ENCODE results near the gene STAT1. TPM values are rescaled to one million over a fixed set of nuclear protein-coding genes. Genes with fewer than 3 reads are reported as not detected.

Gene STAT1
- total and polyA plus RNA-seq, 2 experiments from 2014 or later = 32.0 to 35.4 TPM

- TF ChIP-seq CTCF (IDR thresholded peaks at IDR 0.05; ENCODE audit: low read depth, low read length) = no peak
- Histone ChIP-seq H3K4me3 (no peak overlapping the region), H3K36me3 (peaks cover 43% of the 10 kb centered on the region), H3K27ac (no peak overlapping the region), H3K27me3 (no peaks in the 10 kb centered on the region), H3K4me1 (ENCODE audit: low read depth) (no peaks in the 10 kb centered on the region), H3K9me3 (ENCODE audit: low read depth) (no peaks in the 10 kb centered on the region)
- DNase-seq (ENCODE audit: low read depth in 1 of 2, low spot score in 1 of 2) = no peak
Observed at GRCh38 chr2:190986221-190986953, 27.6 kb downstream of the STAT1 start.

- no peaks in the 10 kb centered on the region for H3K9me3 ChIP-seq (ENCODE audit: low read depth)
- no peak overlapping the region for H3K4me3 ChIP-seq
- H3K27me3 ChIP-seq = no peaks in the 10 kb centered on the region
- no peak overlapping the region for H3K27ac ChIP-seq
- peaks cover 32% of the 10 kb centered on the region for H3K36me3 ChIP-seq
- peak in 1 of 2 donors; percentile 71 for DNase-seq (ENCODE audit: low read depth in 1 of 2, low spot score in 1 of 2)
- no peak for TF ChIP-seq CTCF (IDR thresholded peaks at IDR 0.05; ENCODE audit: low read depth, low read length)
- H3K4me1 ChIP-seq (ENCODE audit: low read depth) = peaks cover 8% of the 10 kb centered on the region
Observed at GRCh38 chr2:190984595-190984994, 29.4 kb downstream of the STAT1 start.

- Histone ChIP-seq H3K9me3 (ENCODE audit: low read depth) (no peaks in the 10 kb centered on the region), H3K4me3 (no peak overlapping the region), H3K36me3 (peaks cover 32% of the 10 kb centered on the region), H3K27ac (no peak overlapping the region), H3K4me1 (ENCODE audit: low read depth) (peaks cover 8% of the 10 kb centered on the region), H3K27me3 (no peaks in the 10 kb centered on the region)
- no peak for TF ChIP-seq CTCF (IDR thresholded peaks at IDR 0.05; ENCODE audit: low read depth, low read length)
- no peak for DNase-seq (ENCODE audit: low read depth in 1 of 2, low spot score in 1 of 2)
Observed at GRCh38 chr2:190982262-190983034, 31.5 kb downstream of the STAT1 start.

GRCh38 chr2:190981733-190982132, 32.2 kb downstream of the STAT1 start:
- Histone ChIP-seq H3K4me1 (ENCODE audit: low read depth) (peaks cover 8% of the 10 kb centered on the region), H3K36me3 (peaks cover 27% of the 10 kb centered on the region), H3K27me3 (no peaks in the 10 kb centered on the region), H3K27ac (no peak overlapping the region), H3K4me3 (no peak overlapping the region), H3K9me3 (ENCODE audit: low read depth) (no peaks in the 10 kb centered on the region)
- no peak for DNase-seq (ENCODE audit: low read depth in 1 of 2, low spot score in 1 of 2)
- no peak for TF ChIP-seq CTCF (IDR thresholded peaks at IDR 0.05; ENCODE audit: low read depth, low read length)

GRCh38 chr2:190981333-190981732, 32.6 kb downstream of the STAT1 start:
- Histone ChIP-seq H3K27me3 (no peaks in the 10 kb centered on the region), H3K4me1 (ENCODE audit: low read depth) (peaks cover 8% of the 10 kb centered on the region), H3K9me3 (ENCODE audit: low read depth) (no peaks in the 10 kb centered on the region), H3K36me3 (peaks cover 27% of the 10 kb centered on the region), H3K27ac (no peak overlapping the region), H3K4me3 (no peak overlapping the region)
- no peak for TF ChIP-seq CTCF (IDR thresholded peaks at IDR 0.05; ENCODE audit: low read depth, low read length)
- no peak for DNase-seq (ENCODE audit: low read depth in 1 of 2, low spot score in 1 of 2)

Measured in cardiac muscle cell (in vitro differentiated cells and primary cell).